BLaER1 (cell line): Measurements from ENCODE around the gene PQBP1.
A peak's percentile ranks its signal among the peaks of the same experiment; 100 is the strongest.
"Not testable (repeated sequence)": the region's sequence is repeated elsewhere in the genome, so short reads cannot be mapped to it uniquely, and the experiment has no call there.

Experiments used
- H3K27ac ChIP-seq: shearing (Covaris generic); formaldehyde crosslinking; 2 replicates; pipeline ENCODE4 v1.8.1; 2022
- H3K27me3 ChIP-seq: shearing (Covaris generic); formaldehyde crosslinking; 2 replicates; pipeline ENCODE4 v1.8.1; 2022
- H3K36me3 ChIP-seq: shearing (Covaris generic); formaldehyde crosslinking; 2 replicates; pipeline ENCODE4 v1.8.1; 2022
- H3K4me1 ChIP-seq: shearing (Covaris generic); formaldehyde crosslinking; 2 replicates; pipeline ENCODE4 v1.8.1; 2022
- H3K4me2 ChIP-seq: shearing (Covaris generic); formaldehyde crosslinking; 2 replicates; pipeline ENCODE4 v1.8.1; 2022
- H3K4me3 ChIP-seq: shearing (Covaris generic); formaldehyde crosslinking; 2 replicates; pipeline ENCODE4 v1.8.1; 2022
- H3K9ac ChIP-seq: shearing (Covaris generic); formaldehyde crosslinking; 2 replicates; pipeline ENCODE4 v1.8.1; 2022
- H3K9me3 ChIP-seq: shearing (Covaris generic); formaldehyde crosslinking; 2 replicates; pipeline ENCODE4 v1.8.1; 2022
- H4K20me1 ChIP-seq: shearing (Covaris generic); formaldehyde crosslinking; 2 replicates; pipeline ENCODE4 v1.8.1; 2022
- Cebpa-rat ChIP-seq: shearing (Covaris generic); IDR thresholded peaks from 2 replicates; pipeline ENCODE4 v1.8.1; 2022

The PQBP1 gene, protein sequence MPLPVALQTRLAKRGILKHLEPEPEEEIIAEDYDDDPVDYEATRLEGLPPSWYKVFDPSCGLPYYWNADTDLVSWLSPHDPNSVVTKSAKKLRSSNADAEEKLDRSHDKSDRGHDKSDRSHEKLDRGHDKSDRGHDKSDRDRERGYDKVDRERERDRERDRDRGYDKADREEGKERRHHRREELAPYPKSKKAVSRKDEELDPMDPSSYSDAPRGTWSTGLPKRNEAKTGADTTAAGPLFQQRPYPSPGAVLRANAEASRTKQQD

DNA sequence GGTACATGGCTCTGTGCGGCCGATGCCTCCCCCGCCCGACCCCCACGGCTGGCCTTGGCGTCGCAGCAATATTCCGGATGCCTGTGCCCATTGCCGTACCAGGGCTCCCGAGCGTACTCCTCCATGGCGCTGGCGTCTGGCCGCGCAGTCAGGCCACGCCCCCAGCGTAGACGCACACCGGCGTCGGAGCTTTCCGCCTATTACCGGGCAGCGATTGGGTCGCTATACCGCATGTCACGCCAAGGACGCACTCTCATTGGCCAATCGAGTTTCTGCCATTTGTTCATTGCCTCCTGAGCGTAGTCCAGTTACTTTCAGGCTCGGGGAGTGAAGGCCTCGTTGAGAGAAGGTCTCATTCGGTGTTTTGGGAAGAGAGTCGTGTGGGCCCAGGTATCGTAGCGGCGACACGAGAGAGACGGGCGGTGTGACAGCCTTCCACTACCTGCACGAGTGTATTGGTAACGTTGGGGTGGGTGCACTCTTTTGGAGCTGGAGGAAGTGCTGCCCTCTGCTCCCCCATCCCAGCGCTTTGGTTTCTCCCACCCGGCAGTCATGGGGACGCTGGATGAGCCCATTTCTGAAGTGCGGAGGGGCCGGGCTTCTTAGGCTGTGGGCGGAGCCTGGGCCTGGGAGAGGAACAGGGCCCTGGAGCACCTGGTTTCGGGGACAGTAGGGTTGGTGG is at the start of gene PQBP1, which contains the start of gene TIMM17B:
TSS of gene PQBP1 (plus strand) at position 306 of the 682 bp plus-strand sequence. CDS start 580 bp downstream, outside the sequence.
TSS of gene TIMM17B (minus strand) at position 144 of the 682 bp plus-strand sequence. CDS start at position 125, 19 bp downstream.
- Histone ChIP-seq H3K9me3 (peaks cover 11% of the 10 kb centered on the region; the same call in 1 of the 2 replicates), H3K27ac (peak within 1 kb of the TSS; percentile 89), H4K20me1 (peaks cover 33% of the 10 kb centered on the region), H3K4me1 (peaks cover 22% of the 10 kb centered on the region), H3K36me3 (peaks cover 47% of the 10 kb centered on the region), H3K9ac (peak within 1 kb of the TSS; percentile 87), H3K4me3 (peak within 1 kb of the TSS; percentile 76), H3K4me2 (peak within 1 kb of the TSS; percentile 74), H3K27me3 (peaks cover 20% of the 10 kb centered on the region)
- no peak for TF ChIP-seq Cebpa-rat

DNA sequence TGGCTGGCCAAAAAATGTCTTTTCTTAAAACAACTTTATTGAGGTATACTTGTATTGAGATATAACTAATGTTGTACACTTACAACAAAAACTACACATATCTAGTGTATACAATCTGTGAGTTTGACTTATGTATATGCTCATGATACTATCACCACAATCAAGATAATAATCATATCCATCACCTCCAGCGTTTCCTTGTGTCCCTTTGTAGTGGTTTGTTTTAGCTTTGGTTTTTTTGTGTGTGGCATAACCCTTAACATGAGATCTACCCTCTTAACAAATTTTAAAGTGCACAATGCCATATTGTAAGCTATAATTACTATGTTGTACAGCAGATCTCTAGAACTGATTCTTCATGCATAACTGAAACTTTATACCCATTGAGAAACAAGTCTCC is 48.9 kb upstream of the PQBP1 start:
- Histone ChIP-seq H3K9ac (no peak overlapping the region), H3K9me3 (peaks cover 10% of the 10 kb centered on the region)

DNA sequence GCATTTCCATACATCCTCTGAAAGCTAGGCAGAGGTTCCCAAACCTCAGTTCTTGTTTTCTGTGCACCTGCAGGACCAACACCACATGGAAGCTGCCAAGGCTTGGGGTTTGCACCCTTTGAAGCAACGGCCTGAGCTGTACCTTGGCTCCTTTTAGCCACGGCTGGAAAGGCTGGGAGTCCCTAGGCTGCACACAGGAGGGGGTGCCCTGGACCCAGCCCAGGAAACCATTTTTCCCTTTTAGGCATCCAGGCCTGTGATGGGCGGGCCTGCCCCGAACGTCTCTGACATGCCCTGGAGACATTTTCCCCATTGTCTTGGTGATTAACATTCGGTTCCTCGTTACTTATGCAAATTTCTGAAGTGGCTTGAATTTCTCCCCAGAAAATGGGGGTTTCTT is 44.9 kb upstream of the PQBP1 start:
- H3K27me3 ChIP-seq, result peaks cover 25% of the 10 kb centered on the region; the same call in 1 of the 2 replicates
- no peak overlapping the region for H3K4me2 ChIP-seq
- no peak for TF ChIP-seq Cebpa-rat
- no peak overlapping the region for H3K27ac ChIP-seq
- no peaks in the 10 kb centered on the region for H3K36me3 ChIP-seq
- H3K4me1 ChIP-seq, result peaks cover 11% of the 10 kb centered on the region
- peaks cover 10% of the 10 kb centered on the region for H3K9me3 ChIP-seq
- H4K20me1 ChIP-seq, result no peaks in the 10 kb centered on the region
- H3K4me3 ChIP-seq, result no peak overlapping the region
- no peak overlapping the region for H3K9ac ChIP-seq

More for the DNA sequence above, 48.9 kb upstream of the PQBP1 start:
- Histone ChIP-seq H3K4me3 (no peak overlapping the region), H3K4me1 (peaks cover 11% of the 10 kb centered on the region), H3K27me3 (peaks cover 37% of the 10 kb centered on the region; the same call in 1 of the 2 replicates), H4K20me1 (no peaks in the 10 kb centered on the region), H3K27ac (no peak overlapping the region), H3K36me3 (no peaks in the 10 kb centered on the region), H3K4me2 (peak overlapping the region; percentile 12; the same call in 1 of the 2 replicates)
- TF ChIP-seq Cebpa-rat, result no peak

DNA sequence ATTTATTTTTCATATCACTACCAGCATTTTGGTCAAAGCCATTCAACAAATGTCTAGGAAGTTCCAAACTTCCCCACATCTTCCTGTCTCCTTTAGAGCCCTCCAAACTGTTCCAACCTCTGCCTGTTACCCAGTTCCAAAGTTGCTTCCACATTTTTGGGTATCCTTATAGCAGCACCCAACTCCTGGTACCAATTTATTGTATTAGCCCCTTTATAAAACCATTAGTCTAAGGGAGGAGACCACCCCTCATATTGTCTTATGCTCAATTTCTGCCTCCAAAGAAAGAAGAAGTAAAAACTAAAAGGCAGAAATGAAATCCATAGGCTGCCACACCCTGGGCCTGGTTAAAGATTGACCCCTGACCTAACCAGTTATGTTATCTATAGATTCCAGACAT is 44.2 kb upstream of the PQBP1 start:
- H3K4me2 ChIP-seq, result not testable (repeated sequence)

DNA sequence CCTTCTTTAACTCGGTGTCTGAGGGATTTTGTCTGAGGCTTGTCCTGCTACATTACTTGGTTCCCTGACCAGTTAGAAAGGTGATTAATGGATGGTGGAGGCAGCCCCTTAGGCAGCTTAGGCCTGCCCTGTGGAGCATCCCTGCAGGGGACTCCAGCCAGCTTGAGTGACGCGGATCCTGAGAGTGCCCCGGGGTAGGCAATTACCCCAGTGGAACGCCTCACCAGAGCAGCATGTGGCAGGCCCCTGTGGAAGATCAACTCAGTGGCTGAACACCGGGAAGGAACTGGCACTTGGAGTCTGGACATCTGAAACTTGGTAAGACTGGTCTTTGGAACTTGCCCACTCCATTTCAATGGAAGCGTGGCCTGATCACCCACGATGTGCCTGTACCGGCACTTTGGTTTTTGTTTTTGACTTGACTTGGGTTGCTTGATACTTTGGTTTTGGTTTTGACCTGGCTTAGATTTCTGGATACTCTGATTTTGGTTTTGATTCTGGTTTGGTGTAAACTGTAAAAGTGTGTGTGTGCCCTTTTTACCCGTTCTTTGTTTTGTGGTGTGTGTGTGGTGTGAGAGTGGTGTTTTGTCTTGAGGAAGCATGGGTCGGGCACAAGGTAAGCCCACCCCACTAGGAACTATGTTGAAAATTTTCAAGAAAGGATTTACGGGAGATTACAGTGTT is 43.5 kb upstream of the PQBP1 start:
- H3K27ac ChIP-seq, H3K4me3 ChIP-seq, H4K20me1 ChIP-seq, H3K4me1 ChIP-seq, H3K4me2 ChIP-seq, H3K9ac ChIP-seq, H3K36me3 ChIP-seq: not testable (repeated sequence)
- peaks cover 10% of the 10 kb centered on the region for H3K9me3 ChIP-seq
- peaks cover 25% of the 10 kb centered on the region; the same call in 1 of the 2 replicates for H3K27me3 ChIP-seq

More for the DNA sequence above, 44.2 kb upstream of the PQBP1 start:
- Histone ChIP-seq H3K9me3 (peaks cover 10% of the 10 kb centered on the region), H3K27me3 (peaks cover 25% of the 10 kb centered on the region; the same call in 1 of the 2 replicates), H3K4me1 (peaks cover 11% of the 10 kb centered on the region)
- H3K27ac ChIP-seq, H3K36me3 ChIP-seq, H3K4me3 ChIP-seq, H4K20me1 ChIP-seq, H3K9ac ChIP-seq: not testable (repeated sequence)

DNA sequence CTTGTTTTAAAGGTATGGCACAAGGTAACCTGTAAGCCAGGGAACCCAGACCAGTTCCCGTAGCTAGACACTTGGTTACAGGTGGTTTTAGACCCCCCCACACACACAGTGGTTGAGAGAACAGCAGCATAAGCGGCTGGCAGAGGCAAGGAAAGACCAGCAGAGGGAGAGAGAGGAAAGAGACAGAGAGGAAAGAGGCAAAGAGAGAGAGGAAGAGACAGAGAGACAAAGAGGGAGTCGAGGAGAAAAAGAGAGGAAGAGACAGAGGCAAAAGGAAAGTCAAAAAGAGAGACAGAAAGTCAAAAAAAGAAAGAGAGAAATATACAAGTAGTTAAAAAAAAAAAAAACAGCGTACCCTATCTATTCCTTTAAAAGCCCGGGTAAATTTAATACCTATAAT is 42.8 kb upstream of the PQBP1 start:
- Histone ChIP-seq H4K20me1 (no peaks in the 10 kb centered on the region), H3K9me3 (peaks cover 10% of the 10 kb centered on the region), H3K9ac (no peak overlapping the region), H3K4me3 (no peak overlapping the region), H3K4me1 (no peaks in the 10 kb centered on the region), H3K36me3 (no peaks in the 10 kb centered on the region), H3K4me2 (no peak overlapping the region), H3K27ac (no peak overlapping the region), H3K27me3 (peaks cover 22% of the 10 kb centered on the region; the same call in 1 of the 2 replicates)
- TF ChIP-seq Cebpa-rat, result no peak

DNA sequence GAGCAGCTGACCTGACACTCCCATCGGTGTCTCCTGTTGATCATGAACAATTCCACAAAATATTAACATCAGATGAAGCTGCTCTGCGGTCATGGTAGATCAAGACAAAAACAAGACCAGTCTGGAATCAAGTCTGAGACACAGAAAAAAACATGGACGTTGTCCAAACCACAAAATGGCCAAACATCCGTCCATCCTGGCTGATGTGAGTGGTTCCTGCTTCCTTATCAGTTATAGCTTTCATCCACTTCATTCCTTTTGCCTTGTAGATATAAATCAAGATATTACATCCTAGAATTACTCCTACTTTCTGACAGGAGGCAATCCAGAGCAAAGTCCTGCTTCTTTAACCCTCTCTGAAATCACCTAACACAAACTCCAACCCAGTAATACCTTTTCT is 33.5 kb upstream of the PQBP1 start:
- H3K4me2 ChIP-seq, result no peak overlapping the region
- peaks cover 4% of the 10 kb centered on the region; the same call in 1 of the 2 replicates for H3K9me3 ChIP-seq
- no peaks in the 10 kb centered on the region for H4K20me1 ChIP-seq
- no peak overlapping the region for H3K4me3 ChIP-seq
- H3K4me1 ChIP-seq, result no peaks in the 10 kb centered on the region
- no peaks in the 10 kb centered on the region for H3K36me3 ChIP-seq
- TF ChIP-seq Cebpa-rat, result no peak
- no peak overlapping the region for H3K27ac ChIP-seq
- peaks cover 43% of the 10 kb centered on the region for H3K27me3 ChIP-seq
- H3K9ac ChIP-seq, result no peak overlapping the region

DNA sequence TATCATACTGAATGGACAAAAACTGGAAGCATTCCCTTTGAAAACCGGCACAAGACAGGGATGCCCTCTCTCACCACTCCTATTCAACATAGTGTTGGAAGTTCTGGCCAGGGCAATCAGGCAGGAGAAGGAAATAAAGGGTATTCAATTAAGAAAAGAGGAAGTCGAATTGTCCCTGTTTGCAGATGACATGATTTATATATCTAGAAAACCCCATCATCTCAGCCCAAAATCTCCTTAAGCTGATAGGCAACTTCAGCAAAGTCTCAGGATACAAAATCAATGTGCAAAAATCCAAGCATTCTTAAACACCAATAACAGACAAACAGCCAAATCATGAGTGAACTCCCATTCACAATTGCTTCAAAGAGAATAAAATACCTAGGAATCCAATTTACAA is 25.7 kb upstream of the PQBP1 start:
- not testable (repeated sequence) for H3K27ac ChIP-seq, H3K4me1 ChIP-seq, H3K9ac ChIP-seq, H3K36me3 ChIP-seq, H3K9me3 ChIP-seq, H3K4me2 ChIP-seq, H4K20me1 ChIP-seq, H3K4me3 ChIP-seq
- peaks cover 16% of the 10 kb centered on the region; the same call in 1 of the 2 replicates for H3K27me3 ChIP-seq

DNA sequence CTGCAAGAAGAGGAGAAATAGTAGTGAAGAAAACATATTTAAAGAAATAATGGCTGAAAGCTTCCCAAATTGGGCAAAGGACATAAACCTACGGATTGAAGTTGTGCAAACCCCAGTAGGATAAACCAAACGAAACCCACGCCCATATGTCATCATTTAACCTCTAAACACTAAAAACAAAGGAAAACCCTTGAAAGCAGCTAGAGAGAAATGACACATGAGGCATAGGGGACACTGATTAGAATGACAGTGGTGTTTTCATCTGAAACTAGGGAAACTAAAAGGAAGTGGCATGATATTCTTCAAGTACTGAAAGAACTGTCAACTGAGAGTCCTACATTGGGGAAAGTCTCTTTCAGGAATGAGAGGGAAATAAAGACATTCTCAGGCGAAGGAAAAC is 20.8 kb upstream of the PQBP1 start:
- not testable (repeated sequence) for H3K9me3 ChIP-seq, H4K20me1 ChIP-seq, H3K4me3 ChIP-seq, H3K36me3 ChIP-seq, H3K4me1 ChIP-seq, H3K4me2 ChIP-seq, H3K27ac ChIP-seq, H3K9ac ChIP-seq
- peaks cover 15% of the 10 kb centered on the region; the same call in 1 of the 2 replicates for H3K27me3 ChIP-seq

DNA sequence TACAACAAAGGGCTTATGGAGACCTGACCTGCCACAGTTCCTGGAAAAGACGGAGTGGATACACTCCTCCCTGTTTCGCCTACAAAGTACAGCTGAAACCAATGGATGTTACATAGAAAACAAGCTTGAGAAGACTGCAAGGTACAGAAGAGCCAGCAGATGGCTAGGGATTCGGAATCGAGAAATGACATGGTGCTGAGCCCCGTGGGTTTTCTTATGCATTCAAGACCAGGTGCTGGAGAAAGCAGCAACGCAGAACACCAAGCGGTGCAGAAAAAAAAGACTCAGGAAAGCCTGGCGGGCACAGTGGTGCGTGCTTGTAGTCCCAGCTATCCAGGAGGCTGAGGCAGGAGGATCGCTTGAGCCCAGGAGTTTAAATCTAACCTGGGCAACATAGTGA is 14.0 kb upstream of the PQBP1 start:
- Histone ChIP-seq H4K20me1 (no peaks in the 10 kb centered on the region), H3K9ac (no peak overlapping the region), H3K27me3 (peaks cover 10% of the 10 kb centered on the region; the same call in 1 of the 2 replicates), H3K9me3 (no peaks in the 10 kb centered on the region), H3K27ac (no peak overlapping the region), H3K4me3 (no peak overlapping the region), H3K36me3 (no peaks in the 10 kb centered on the region), H3K4me2 (no peak overlapping the region), H3K4me1 (no peaks in the 10 kb centered on the region)
- TF ChIP-seq Cebpa-rat, result no peak

DNA sequence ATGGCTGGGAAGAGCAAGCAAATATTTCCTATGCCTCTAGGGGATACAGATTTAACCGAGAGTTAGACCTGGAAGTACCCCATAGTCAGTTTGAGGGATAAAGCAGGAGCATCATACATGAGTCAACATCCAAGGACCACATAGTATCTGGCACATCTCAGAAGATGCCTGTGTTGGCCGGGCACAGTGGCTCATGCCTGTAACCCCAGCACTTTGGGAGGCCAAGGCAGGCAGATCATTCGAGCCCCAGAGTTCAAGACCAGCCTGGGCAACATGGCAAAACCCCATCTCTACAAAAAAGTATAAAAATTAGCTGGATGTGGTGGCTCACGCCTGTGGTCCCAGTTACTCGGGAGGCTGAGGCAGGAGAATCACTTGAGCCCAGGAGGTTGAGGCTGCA is 11.1 kb upstream of the PQBP1 start:
- H3K9ac ChIP-seq, H3K4me1 ChIP-seq: not testable (repeated sequence)

More for the DNA sequence above, 11.1 kb upstream of the PQBP1 start:
- not testable (repeated sequence) for H3K4me2 ChIP-seq, H4K20me1 ChIP-seq, H3K9me3 ChIP-seq, H3K27me3 ChIP-seq, H3K4me3 ChIP-seq, H3K27ac ChIP-seq, H3K36me3 ChIP-seq
